ENCODE results near the gene EIF4G3. TPM values are rescaled to one million over a fixed set of nuclear protein-coding genes. Genes with fewer than 3 reads are reported as not detected.

Gene EIF4G3
- polyA plus RNA-seq, 1 of the 3 experiments (the other 2 are of a cell fraction) = 32.0 TPM

DNA sequence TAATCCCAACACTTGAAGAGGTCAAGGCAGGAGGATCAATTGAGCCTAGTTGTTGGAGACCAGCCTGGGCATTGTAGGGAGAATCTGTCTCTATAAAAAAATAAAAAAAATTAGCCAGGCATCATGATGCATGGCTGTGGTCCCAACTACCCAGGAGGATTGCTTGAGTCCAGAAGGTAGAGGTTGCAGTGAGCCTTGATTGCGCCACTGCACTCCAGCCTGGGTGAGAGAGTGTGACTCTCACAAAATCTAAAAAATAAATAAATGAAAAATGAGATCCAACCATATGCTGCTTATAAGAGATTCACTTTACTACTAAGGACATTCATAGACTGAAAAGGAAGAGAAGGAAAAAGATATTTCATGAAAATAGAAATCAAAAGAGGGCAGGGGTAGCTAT, 342.5 kb downstream of the EIF4G3 start:
- POLR2A ChIA-PET = no interaction called here
- TF ChIP-seq, protein P1, sequence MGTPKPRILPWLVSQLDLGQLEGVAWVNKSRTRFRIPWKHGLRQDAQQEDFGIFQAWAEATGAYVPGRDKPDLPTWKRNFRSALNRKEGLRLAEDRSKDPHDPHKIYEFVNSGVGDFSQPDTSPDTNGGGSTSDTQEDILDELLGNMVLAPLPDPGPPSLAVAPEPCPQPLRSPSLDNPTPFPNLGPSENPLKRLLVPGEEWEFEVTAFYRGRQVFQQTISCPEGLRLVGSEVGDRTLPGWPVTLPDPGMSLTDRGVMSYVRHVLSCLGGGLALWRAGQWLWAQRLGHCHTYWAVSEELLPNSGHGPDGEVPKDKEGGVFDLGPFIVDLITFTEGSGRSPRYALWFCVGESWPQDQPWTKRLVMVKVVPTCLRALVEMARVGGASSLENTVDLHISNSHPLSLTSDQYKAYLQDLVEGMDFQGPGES (IDR thresholded peaks at IDR 0.05; ENCODE audit: low read depth, low read length) = no peak
- TF ChIP-seq MXI1 (IDR thresholded peaks at IDR 0.05; ENCODE audit: low read depth, low read length) = no peak
- TF ChIP-seq RAD21 (IDR thresholded peaks at IDR 0.05; ENCODE audit: low read length) = no peak
- TF ChIP-seq EP300 (IDR thresholded peaks at IDR 0.05; ENCODE audit: borderline replicate concordance in 1 of 2, low read depth in 1 of 2, low read length in 1 of 2) = no peak
- no peak for TF ChIP-seq MEF2A (IDR thresholded peaks at IDR 0.05; ENCODE audit: borderline replicate concordance, low read depth)
- TF ChIP-seq, protein P2, sequence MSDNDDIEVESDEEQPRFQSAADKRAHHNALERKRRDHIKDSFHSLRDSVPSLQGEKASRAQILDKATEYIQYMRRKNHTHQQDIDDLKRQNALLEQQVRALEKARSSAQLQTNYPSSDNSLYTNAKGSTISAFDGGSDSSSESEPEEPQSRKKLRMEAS (IDR thresholded peaks at IDR 0.05; ENCODE audit: low read depth) = no peak
- TF ChIP-seq FOXM1 (IDR thresholded peaks at IDR 0.05; ENCODE audit: low read depth) = no peak
- TF ChIP-seq FOXJ3 (CRISPR knock-in tag; IDR thresholded peaks at IDR 0.05) = no peak
- TF ChIP-seq, protein P3, sequence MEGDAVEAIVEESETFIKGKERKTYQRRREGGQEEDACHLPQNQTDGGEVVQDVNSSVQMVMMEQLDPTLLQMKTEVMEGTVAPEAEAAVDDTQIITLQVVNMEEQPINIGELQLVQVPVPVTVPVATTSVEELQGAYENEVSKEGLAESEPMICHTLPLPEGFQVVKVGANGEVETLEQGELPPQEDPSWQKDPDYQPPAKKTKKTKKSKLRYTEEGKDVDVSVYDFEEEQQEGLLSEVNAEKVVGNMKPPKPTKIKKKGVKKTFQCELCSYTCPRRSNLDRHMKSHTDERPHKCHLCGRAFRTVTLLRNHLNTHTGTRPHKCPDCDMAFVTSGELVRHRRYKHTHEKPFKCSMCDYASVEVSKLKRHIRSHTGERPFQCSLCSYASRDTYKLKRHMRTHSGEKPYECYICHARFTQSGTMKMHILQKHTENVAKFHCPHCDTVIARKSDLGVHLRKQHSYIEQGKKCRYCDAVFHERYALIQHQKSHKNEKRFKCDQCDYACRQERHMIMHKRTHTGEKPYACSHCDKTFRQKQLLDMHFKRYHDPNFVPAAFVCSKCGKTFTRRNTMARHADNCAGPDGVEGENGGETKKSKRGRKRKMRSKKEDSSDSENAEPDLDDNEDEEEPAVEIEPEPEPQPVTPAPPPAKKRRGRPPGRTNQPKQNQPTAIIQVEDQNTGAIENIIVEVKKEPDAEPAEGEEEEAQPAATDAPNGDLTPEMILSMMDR (IDR thresholded peaks at IDR 0.05) = no peak
- TF ChIP-seq POLR2AphosphoS5 (IDR thresholded peaks at IDR 0.05; ENCODE audit: low read depth, low read length) = no peak
- Histone ChIP-seq H3K36me3 (replicated peaks in 1 of 2; ENCODE audit: control insufficient read depth in 1 of 2, insufficient read depth in 2 of 2, low read length in 1 of 2) (peaks cover 5 to 18% of the 10 kb centered on the region in 2 experiments), H3K9ac (no peak overlapping the region), H3K9me2 (no peaks in the 10 kb centered on the region), H4K20me1 (ENCODE audit: insufficient read depth) (no peaks in the 10 kb centered on the region), H3F3A (replicated peaks; ENCODE audit: insufficient read depth) (no peaks in the 10 kb centered on the region), H3K27ac (ENCODE audit: low read depth in 2 of 2, low read length in 1 of 2) (no peak overlapping the region), H2AFZ (ENCODE audit: low read depth) (no peak overlapping the region), H3K79me2 (ENCODE audit: insufficient read depth) (0 out of 2 replicates have a peak, but pooled peaks cover 10% of the 10 kb centered on the region), H3K4me1 (ENCODE audit: control insufficient read depth in 1 of 2, insufficient read depth in 2 of 2, low read depth in 1 of 2, low read length in 1 of 2) (peaks cover 0 to 6% of the 10 kb centered on the region in 2 experiments; a peak in 1 of 4 replicates), H3K4me3 (ENCODE audit: low read depth in 2 of 2, low read length in 1 of 2) (no peak overlapping the region), H3K9me3 (no peaks in the 10 kb centered on the region), H3K4me2 (no peak overlapping the region), H3K27me3 (ENCODE audit: insufficient read depth) (no peaks in the 10 kb centered on the region)
- DNase-seq = no peak
- WGBS (ENCODE audit: low lambda C conversion rate) = 89% methylated on average over 1 of the region's 1 CpG
- CTCF ChIA-PET = no interaction called here

GRCh38 chr1:20830378-20830777, 346.3 kb downstream of the EIF4G3 start:
- WGBS (ENCODE audit: low lambda C conversion rate) = 97% methylated on average over 2 of the region's 2 CpGs
- Histone ChIP-seq H3F3A (replicated peaks; ENCODE audit: insufficient read depth) (no peaks in the 10 kb centered on the region), H3K27me3 (ENCODE audit: insufficient read depth) (no peaks in the 10 kb centered on the region), H3K4me2 (no peak overlapping the region), H3K9me2 (no peaks in the 10 kb centered on the region), H3K36me3 (replicated peaks in 1 of 2; ENCODE audit: control insufficient read depth in 1 of 2, insufficient read depth in 2 of 2, low read length in 1 of 2) (peaks cover 25 to 39% of the 10 kb centered on the region in 2 experiments), H3K4me3 (ENCODE audit: low read depth in 2 of 2, low read length in 1 of 2) (no peak overlapping the region), H3K27ac (ENCODE audit: low read depth in 2 of 2, low read length in 1 of 2) (no peak overlapping the region), H2AFZ (ENCODE audit: low read depth) (no peak overlapping the region), H3K4me1 (ENCODE audit: control insufficient read depth in 1 of 2, insufficient read depth in 2 of 2, low read depth in 1 of 2, low read length in 1 of 2) (peaks cover 0 to 6% of the 10 kb centered on the region in 2 experiments; a peak in 1 of 4 replicates), H3K9me3 (no peaks in the 10 kb centered on the region), H4K20me1 (ENCODE audit: insufficient read depth) (no peaks in the 10 kb centered on the region), H3K9ac (no peak overlapping the region), H3K79me2 (ENCODE audit: insufficient read depth) (0 out of 2 replicates have a peak, but pooled peaks cover 10% of the 10 kb centered on the region)
- DNase-seq = no peak
- CTCF ChIA-PET = interaction anchor here (1.1 to 1.6 kb wide), 3 partner anchors 27 to 401 kb away, joined by 4 to 6 read pairs (median 4); no protein-coding TSS in a partner anchor
- POLR2A ChIA-PET = interaction anchor here (1.0 kb wide), 1 partner anchor 17 kb away, joined by 3 read pairs; no protein-coding TSS in a partner anchor
- no peak for TF ChIP-seq CHD2 (IDR thresholded peaks at IDR 0.05; ENCODE audit: low read length, partially characterized antibody)
- TF ChIP-seq SMC3 (IDR thresholded peaks at IDR 0.05; ENCODE audit: low read depth, low read length) = no peak
- TF ChIP-seq FOSL2 (IDR thresholded peaks at IDR 0.05; ENCODE audit: borderline replicate concordance, low read depth) = no peak
- TF ChIP-seq ELF1 (IDR thresholded peaks at IDR 0.05) = no peak
- TF ChIP-seq, protein P3 (IDR thresholded peaks at IDR 0.05) = no peak
- no peak for TF ChIP-seq USF1 (IDR thresholded peaks at IDR 0.05; ENCODE audit: borderline replicate concordance, low read depth)
- no peak for TF ChIP-seq EP300 (IDR thresholded peaks at IDR 0.05; ENCODE audit: borderline replicate concordance in 1 of 2, low read depth in 1 of 2, low read length in 1 of 2)
- TF ChIP-seq, protein P4, sequence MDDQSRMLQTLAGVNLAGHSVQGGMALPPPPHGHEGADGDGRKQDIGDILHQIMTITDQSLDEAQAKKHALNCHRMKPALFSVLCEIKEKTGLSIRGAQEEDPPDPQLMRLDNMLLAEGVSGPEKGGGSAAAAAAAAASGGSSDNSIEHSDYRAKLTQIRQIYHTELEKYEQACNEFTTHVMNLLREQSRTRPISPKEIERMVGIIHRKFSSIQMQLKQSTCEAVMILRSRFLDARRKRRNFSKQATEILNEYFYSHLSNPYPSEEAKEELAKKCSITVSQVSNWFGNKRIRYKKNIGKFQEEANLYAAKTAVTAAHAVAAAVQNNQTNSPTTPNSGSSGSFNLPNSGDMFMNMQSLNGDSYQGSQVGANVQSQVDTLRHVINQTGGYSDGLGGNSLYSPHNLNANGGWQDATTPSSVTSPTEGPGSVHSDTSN (IDR thresholded peaks at IDR 0.05) = no peak
- TF ChIP-seq FOXJ3 (CRISPR knock-in tag; IDR thresholded peaks at IDR 0.05) = no peak
